ENCODE results near the gene ACAP2.

The ACAP2 gene

GRCh38 chr3:195258449-195259153, 184.2 kb downstream of the ACAP2 start:
- DNase-seq (ENCODE audit: low read depth) = no peak

- DNase-seq (ENCODE audit: low read depth) = no peak
These were observed 185.1 kb downstream of the ACAP2 start for GRCh38 chr3:195257454-195258448.

GRCh38 chr3:195256639-195257453, 186.0 kb downstream of the ACAP2 start:
- no peak for DNase-seq (ENCODE audit: low read depth)

GRCh38 chr3:195255571-195256501, 187.0 kb downstream of the ACAP2 start:
- no peak for DNase-seq (ENCODE audit: low read depth)

GRCh38 chr3:195255176-195255500, 187.7 kb downstream of the ACAP2 start:
- DNase-seq (ENCODE audit: low read depth) = no peak

GRCh38 chr3:195254454-195255175, 188.2 kb downstream of the ACAP2 start:
- no peak for DNase-seq (ENCODE audit: low read depth)

- DNase-seq (ENCODE audit: low read depth) = no peak
These were observed 188.8 kb downstream of the ACAP2 start for GRCh38 chr3:195253923-195254432.

- DNase-seq (ENCODE audit: low read depth) = no peak
These were observed 191.3 kb downstream of the ACAP2 start for GRCh38 chr3:195251336-195252065.

- DNase-seq (ENCODE audit: low read depth) = no peak
These were observed 192.2 kb downstream of the ACAP2 start for GRCh38 chr3:195250473-195251251.

GRCh38 chr3:195249858-195250464, 192.9 kb downstream of the ACAP2 start:
- DNase-seq (ENCODE audit: low read depth) = no peak

- no peak for DNase-seq (ENCODE audit: low read depth)
These were observed 193.6 kb downstream of the ACAP2 start for GRCh38 chr3:195249057-195249770.

GRCh38 chr3:195248281-195248680, 194.5 kb downstream of the ACAP2 start:
- no peak for DNase-seq (ENCODE audit: low read depth)

- DNase-seq (ENCODE audit: low read depth) = no peak
These were observed 195.0 kb downstream of the ACAP2 start for GRCh38 chr3:195247863-195248189.

- DNase-seq (ENCODE audit: low read depth) = no peak
These were observed 195.5 kb downstream of the ACAP2 start for GRCh38 chr3:195247086-195247862.

- no peak for DNase-seq (ENCODE audit: low read depth)
These were observed 196.2 kb downstream of the ACAP2 start for GRCh38 chr3:195246581-195246995.

GRCh38 chr3:195245531-195245951, 197.3 kb downstream of the ACAP2 start:
- no peak for DNase-seq (ENCODE audit: low read depth)
